Uterus (tissue), 2 donors: ENCODE measurements around the gene UCKL1.

Experiments used
- CTCF ChIP-seq, 4 experiments: fragments of 200-600 bp in 2 of 4; fragments of 450-650 bp in 2 of 4; sonication (generic) in 2 of 4; IDR thresholded peaks; one replicate each; pipeline ENCODE4 v1.5.1; 2016 to 2019; ENCODE audit warnings: antibody characterized with exemption in 4 of 4, mild to moderate bottlenecking in 2 of 4, moderate library complexity in 1 of 4
- POLR2A ChIP-seq, 2 donors: fragments of 450-650 bp; IDR thresholded peaks; one replicate each; pipeline ENCODE4 v1.6.1; 2016; ENCODE audit warnings: antibody characterized with exemption in 2 of 2, mild to moderate bottlenecking in 1 of 2, moderate library complexity in 1 of 2

DNA sequence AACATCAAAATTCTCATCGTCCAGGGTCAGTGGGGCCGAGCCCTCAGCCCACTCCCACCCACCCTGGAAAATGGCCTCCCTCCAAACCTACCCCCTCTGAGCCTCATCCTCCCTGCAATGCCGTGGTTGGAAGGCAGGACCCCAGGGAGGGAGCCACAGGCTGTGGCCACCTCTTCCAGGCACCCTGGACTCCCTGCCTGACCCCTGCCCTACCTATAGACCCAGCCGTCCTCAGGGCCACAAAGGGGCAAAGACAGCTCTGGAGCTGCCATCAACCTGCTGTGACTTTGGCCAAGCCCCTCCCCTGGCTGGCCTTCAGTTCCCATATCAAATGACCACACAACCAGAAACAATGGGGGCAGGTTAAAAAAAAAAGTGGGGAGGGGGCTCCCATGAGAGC lies 2.3 kb upstream of the UCKL1 start:
- TF ChIP-seq CTCF (IDR thresholded peaks at IDR 0.05) (no peak), POLR2A (IDR thresholded peaks at IDR 0.05) (no peak)
